ENCODE data around the gene FAM43B. TPM values are rescaled to one million over a fixed set of nuclear protein-coding genes. Genes with fewer than 3 reads are reported as not detected.
A peak's percentile ranks its signal among the peaks of the same experiment; 100 is the strongest.

Gene FAM43B
- polyA plus RNA-seq, 3 donors = not detected

DNA sequence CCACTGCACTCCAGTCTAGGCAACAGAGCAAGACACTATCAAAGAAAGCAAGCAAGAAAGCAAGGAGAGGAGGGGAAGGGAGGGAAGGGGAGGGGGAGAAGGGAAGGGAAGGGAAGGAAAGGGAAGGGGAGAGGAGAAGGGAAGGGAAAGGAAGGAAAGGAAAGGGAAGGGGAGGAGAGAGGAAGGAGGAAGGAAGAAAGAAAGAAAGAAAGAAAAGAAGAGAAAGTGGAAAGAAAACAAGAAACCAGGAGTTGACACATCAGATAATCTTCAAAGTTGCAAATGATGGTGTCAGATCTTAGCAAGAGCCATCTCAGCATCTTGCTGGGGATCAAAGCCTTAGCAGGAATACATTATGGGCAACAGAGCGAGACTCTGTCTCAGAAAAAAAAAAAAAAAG, 21.6 kb downstream of the FAM43B start:
- Histone ChIP-seq H3K4me3 (replicated peaks in 1 of 3; ENCODE audit: low read depth in 2 of 3, low read length in 3 of 3) (no peak overlapping the region), H3K27ac (ENCODE audit: low read depth in 1 of 2, low read length in 2 of 2) (no peak overlapping the region), H4K20me1 (ENCODE audit: insufficient read depth, low read length) (no peaks in the 10 kb centered on the region), H2AFZ (ENCODE audit: insufficient read depth, low read depth, low read length, poor library complexity, severe bottlenecking) (no peak overlapping the region), H3K9me3 (replicated peaks in 1 of 2; ENCODE audit: control insufficient read depth in 1 of 2, insufficient read depth in 1 of 2, low read length in 2 of 2) (peaks cover 0 to 3% of the 10 kb centered on the region in 2 donors), H3K4me1 (ENCODE audit: control insufficient read depth in 1 of 2, insufficient read depth in 2 of 2, low read length in 2 of 2) (peaks cover 17% of the 10 kb centered on the region in 2 donors), H3K79me2 (ENCODE audit: insufficient read depth, low read length) (no peaks in the 10 kb centered on the region), H3K36me3 (replicated peaks in 1 of 2; ENCODE audit: control insufficient read depth in 1 of 2, insufficient read depth in 2 of 2, low read length in 2 of 2) (no peaks in the 10 kb centered on the region), H3K4me2 (replicated peaks; ENCODE audit: extremely low read depth, low read length, poor library complexity, severe bottlenecking) (no peak overlapping the region), H3K27me3 (ENCODE audit: control insufficient read depth in 2 of 2, insufficient read depth in 2 of 2, low read length in 2 of 2) (peaks cover 5 to 7% of the 10 kb centered on the region in 2 donors), H3K9ac (ENCODE audit: insufficient read depth, low read length, poor library complexity, severe bottlenecking) (no peak overlapping the region)
- peaks cover 20% of the 10 kb centered on the region for H3K4me1 Mint-ChIP-seq
- H3K36me3 Mint-ChIP-seq = no peaks in the 10 kb centered on the region
- peaks cover 18 to 32% (median 21%) of the 10 kb centered on the region in 3 donors for H3K27me3 Mint-ChIP-seq (ENCODE audit: low read depth in 3 of 3)
- intact Hi-C loops (cut with micrococcal nuclease) = loop anchor here in 1 of 2 donors (2.0 to 10.0 kb wide), 3 partner anchors 49 to 161 kb away; partner anchors contain the start of gene SH2D5
- 80% methylated on average over 1 of the region's 1 CpG for WGBS (ENCODE audit: insufficient coverage)
- no peak overlapping the region for H3K4me3 Mint-ChIP-seq
- peaks cover 2 to 15% (median 8%) of the 10 kb centered on the region in 7 donors for H3K9me3 Mint-ChIP-seq
- TF ChIP-seq, protein P1, sequence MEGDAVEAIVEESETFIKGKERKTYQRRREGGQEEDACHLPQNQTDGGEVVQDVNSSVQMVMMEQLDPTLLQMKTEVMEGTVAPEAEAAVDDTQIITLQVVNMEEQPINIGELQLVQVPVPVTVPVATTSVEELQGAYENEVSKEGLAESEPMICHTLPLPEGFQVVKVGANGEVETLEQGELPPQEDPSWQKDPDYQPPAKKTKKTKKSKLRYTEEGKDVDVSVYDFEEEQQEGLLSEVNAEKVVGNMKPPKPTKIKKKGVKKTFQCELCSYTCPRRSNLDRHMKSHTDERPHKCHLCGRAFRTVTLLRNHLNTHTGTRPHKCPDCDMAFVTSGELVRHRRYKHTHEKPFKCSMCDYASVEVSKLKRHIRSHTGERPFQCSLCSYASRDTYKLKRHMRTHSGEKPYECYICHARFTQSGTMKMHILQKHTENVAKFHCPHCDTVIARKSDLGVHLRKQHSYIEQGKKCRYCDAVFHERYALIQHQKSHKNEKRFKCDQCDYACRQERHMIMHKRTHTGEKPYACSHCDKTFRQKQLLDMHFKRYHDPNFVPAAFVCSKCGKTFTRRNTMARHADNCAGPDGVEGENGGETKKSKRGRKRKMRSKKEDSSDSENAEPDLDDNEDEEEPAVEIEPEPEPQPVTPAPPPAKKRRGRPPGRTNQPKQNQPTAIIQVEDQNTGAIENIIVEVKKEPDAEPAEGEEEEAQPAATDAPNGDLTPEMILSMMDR (IDR thresholded peaks at IDR 0.05) = no peak
- DNase-seq = no peak
- peak overlapping the region in 1 of 7 donors; percentile 62 for H3K27ac Mint-ChIP-seq

DNA sequence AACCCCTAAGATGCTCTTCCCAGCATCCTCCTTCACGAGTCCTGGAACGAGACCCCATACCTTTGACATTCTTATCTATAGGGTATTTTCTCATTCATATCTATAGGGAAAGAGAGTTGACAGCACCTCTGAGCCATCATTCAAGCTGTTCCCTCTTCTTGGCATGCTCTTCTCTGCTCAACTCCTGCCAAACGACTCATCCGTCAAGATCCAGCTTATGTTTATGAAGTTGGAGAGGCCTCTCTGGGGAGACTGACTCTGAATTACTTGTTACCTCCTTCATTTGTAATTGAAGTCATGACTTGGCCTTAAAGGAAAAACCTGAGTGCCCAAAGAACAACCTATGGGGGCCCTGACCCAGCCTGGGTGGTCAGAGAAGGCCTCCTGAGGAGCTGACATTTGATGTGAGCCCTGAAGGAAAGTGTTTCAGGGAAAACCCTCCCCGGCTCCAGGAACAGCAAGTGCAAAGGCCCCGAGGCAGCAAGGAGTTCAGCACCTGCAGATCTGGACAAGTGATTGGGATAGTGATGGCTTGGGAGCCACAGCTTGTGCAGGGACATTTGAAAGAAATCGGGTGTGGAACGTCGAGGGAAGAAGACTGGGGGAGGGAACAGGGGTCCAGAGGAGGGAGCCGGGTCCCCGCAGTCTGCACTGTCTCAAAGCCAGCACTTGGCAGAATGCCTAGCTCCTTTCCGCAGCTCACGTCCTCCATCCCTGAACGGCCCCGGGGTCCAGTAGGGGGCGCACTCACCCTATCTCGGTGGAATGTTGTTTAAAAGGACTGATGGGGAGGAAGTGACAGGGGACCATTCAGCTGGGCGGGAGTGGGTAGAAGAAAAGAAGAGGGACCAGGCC, 22.5 kb downstream of the FAM43B start:
- Mint-ChIP-seq H3K4me3 (peak overlapping the region in 1 of 2 donors; percentile 42), H3K27me3 (ENCODE audit: low read depth in 3 of 3) (peaks cover 18 to 29% (median 22%) of the 10 kb centered on the region in 3 donors), H3K36me3 (no peaks in the 10 kb centered on the region), H3K27ac (peak overlapping the region in 1 of 7 donors; percentile 59), H3K4me1 (peaks cover 21% of the 10 kb centered on the region), H3K9me3 (peaks cover 0 to 10% (median 8%) of the 10 kb centered on the region in 7 donors)
- Histone ChIP-seq H2AFZ (ENCODE audit: insufficient read depth, low read depth, low read length, poor library complexity, severe bottlenecking) (peak overlapping the region; percentile 41), H4K20me1 (ENCODE audit: insufficient read depth, low read length) (no peaks in the 10 kb centered on the region), H3K4me3 (replicated peaks in 1 of 3; ENCODE audit: low read depth in 2 of 3, low read length in 3 of 3) (no peak overlapping the region), H3K9ac (ENCODE audit: insufficient read depth, low read length, poor library complexity, severe bottlenecking) (no peak overlapping the region), H3K4me2 (replicated peaks; ENCODE audit: extremely low read depth, low read length, poor library complexity, severe bottlenecking) (no peak overlapping the region), H3K4me1 (ENCODE audit: control insufficient read depth in 1 of 2, insufficient read depth in 2 of 2, low read length in 2 of 2) (peaks cover 17% of the 10 kb centered on the region in 2 donors), H3K36me3 (replicated peaks in 1 of 2; ENCODE audit: control insufficient read depth in 1 of 2, insufficient read depth in 2 of 2, low read length in 2 of 2) (no peaks in the 10 kb centered on the region), H3K9me3 (replicated peaks in 1 of 2; ENCODE audit: control insufficient read depth in 1 of 2, insufficient read depth in 1 of 2, low read length in 2 of 2) (peaks cover 0 to 3% of the 10 kb centered on the region in 2 donors), H3K27ac (ENCODE audit: low read depth in 1 of 2, low read length in 2 of 2) (no peak overlapping the region), H3K27me3 (ENCODE audit: control insufficient read depth in 2 of 2, insufficient read depth in 2 of 2, low read length in 2 of 2) (peaks cover 5 to 7% of the 10 kb centered on the region in 2 donors), H3K79me2 (ENCODE audit: insufficient read depth, low read length) (no peaks in the 10 kb centered on the region)
- peak; percentile 80 to 88 (median 83) for DNase-seq
- WGBS (ENCODE audit: insufficient coverage) = 22% methylated on average over 8 of the region's 18 CpGs
- intact Hi-C loops (cut with micrococcal nuclease) = loop anchor here (1.0 to 10.0 kb wide), 5 partner anchors 50 to 160 kb away; partner anchors contain the start of genes PINK1 (in 1 of the 2) and SH2D5 (in 1 of the 2)
- TF ChIP-seq, protein P1 (IDR thresholded peaks at IDR 0.05) = peak; percentile 83
